Fibroblast of lung (primary cell): ENCODE measurements around the gene EID2B. TPM values are rescaled to one million over a fixed set of nuclear protein-coding genes. Genes with fewer than 3 reads are reported as not detected.
A peak's percentile ranks its signal among the peaks of the same experiment; 100 is the strongest.

Experiments
- DNase-seq, 2 donors: peaks; one replicate each; pipeline versions ENCODE4 v3.0.0 to v3.0.0-alpha.2; 2010; ENCODE audit warnings: low read depth in 2 of 2
- H2AFZ ChIP-seq: 2 replicates; pipeline ENCODE4 v1.5.1; 2012; ENCODE audit warnings: low read length, control low read depth, inconsistent platforms
- H3K27ac ChIP-seq: 2 replicates; pipeline ENCODE4 v1.5.1; 2011; ENCODE audit warnings: low read length, control low read depth; ENCODE audit not compliant: insufficient read depth
- H3K27me3 ChIP-seq: 2 replicates; pipeline ENCODE4 v1.5.1; 2011; ENCODE audit warnings: mild to moderate bottlenecking, low read length; ENCODE audit not compliant: control insufficient read depth, insufficient read depth
- H3K36me3 ChIP-seq: 2 replicates; pipeline ENCODE4 v1.5.1; 2011; ENCODE audit warnings: low read length; ENCODE audit not compliant: control insufficient read depth, insufficient read depth
- H3K4me1 ChIP-seq: 2 replicates; pipeline ENCODE4 v1.5.1; 2011; ENCODE audit warnings: low read length; ENCODE audit not compliant: control insufficient read depth, insufficient read depth; ENCODE audit errors: extremely low read depth
- H3K4me2 ChIP-seq: 2 replicates; pipeline ENCODE4 v1.5.1; 2011; ENCODE audit warnings: low read length, control low read depth; ENCODE audit not compliant: insufficient read depth; ENCODE audit errors: extremely low read depth
- H3K4me3 ChIP-seq, 4 experiments: fragments of 200-600 bp in 1 of 4; sonication (generic) in 1 of 4; replicated peaks in 1 of 4; 2 replicates each; pipeline ENCODE4 v1.5.1; 2011 to 2016; ENCODE audit warnings: low read length in 4 of 4, low read depth in 3 of 4, mild to moderate bottlenecking in 3 of 4, control low read depth in 2 of 4, inconsistent platforms in 1 of 4, mixed read lengths in 1 of 4; ENCODE audit not compliant: insufficient read depth in 1 of 4; ENCODE audit errors: control extremely low read depth in 1 of 4
- H3K79me2 ChIP-seq: 2 replicates; pipeline ENCODE4 v1.5.1; 2012; ENCODE audit warnings: mild to moderate bottlenecking, low read length, inconsistent platforms; ENCODE audit not compliant: control insufficient read depth, insufficient read depth
- H3K9ac ChIP-seq: 2 replicates; pipeline ENCODE4 v1.5.1; 2011; ENCODE audit warnings: mild to moderate bottlenecking, low read length, control low read depth; ENCODE audit not compliant: insufficient read depth
- H3K9me3 ChIP-seq: 2 replicates; pipeline ENCODE4 v1.5.1; 2012; ENCODE audit warnings: low read depth, low read length; ENCODE audit not compliant: control insufficient read depth, insufficient read depth
- H4K20me1 ChIP-seq: 2 replicates; pipeline ENCODE4 v1.5.1; 2011; ENCODE audit warnings: low read length; ENCODE audit not compliant: control insufficient read depth, insufficient read depth; ENCODE audit errors: extremely low read depth
- EZH2 ChIP-seq: IDR thresholded peaks from 2 replicates; pipeline ENCODE4 v1.5.1; 2012; ENCODE audit warnings: low read length, control low read depth, mild to moderate bottlenecking; ENCODE audit errors: missing control alignments
- polyA plus RNA-seq, 2 donors: library from polyadenylated mRNA; depleted of rRNA in 1 of 2; stranded (reverse) in 1 of 2; unstranded in 1 of 2; fragments of >200 nt; gene quantifications; 2 replicates each; pipeline ENCODE4 v1.2.1, GENCODE V29; 2011 to 2012; ENCODE audit warnings: missing spikeins in 1 of 2
- total RNA-seq: library from RNA; depleted of rRNA; stranded (reverse); fragments of >200 nt; gene quantifications from 2 replicates; pipeline ENCODE4 v1.2.1, GENCODE V29; 2014
- TF ChIP-seq, protein P1 (sequence below), 2 donors: IDR thresholded peaks in 1 of 2; conservative IDR thresholded peaks in 1 of 2; 1 replicate in 1 of 2; 2 replicates in 1 of 2; pipeline ENCODE4 v1.5.1; 2011 to 2012; ENCODE audit warnings: low read length in 2 of 2, control low read depth in 1 of 2, inconsistent platforms in 1 of 2, low read depth in 1 of 2, mild to moderate bottlenecking in 1 of 2

EID2B gene
- total and polyA plus RNA-seq, 2 donors (not counting 1 experiment from before 2014, with no cell fraction given) = 3.4 to 4.1 TPM

GRCh38 chr19:39531834-39532232, 819 bp downstream of the EID2B start:
- peaks cover 2% of the 10 kb centered on the region for H3K4me1 ChIP-seq
- no peaks in the 10 kb centered on the region for H3K27me3 ChIP-seq
- no peaks in the 10 kb centered on the region for H3K36me3 ChIP-seq
- H3K9ac ChIP-seq = peak overlapping the region; percentile 77
- no peaks in the 10 kb centered on the region for H4K20me1 ChIP-seq
- DNase-seq = no peak
- H3K4me2 ChIP-seq = peak overlapping the region; percentile 94
- peak overlapping the region; percentile 72 for H2AFZ ChIP-seq
- TF ChIP-seq EZH2 = no peak
- TF ChIP-seq, protein P1, sequence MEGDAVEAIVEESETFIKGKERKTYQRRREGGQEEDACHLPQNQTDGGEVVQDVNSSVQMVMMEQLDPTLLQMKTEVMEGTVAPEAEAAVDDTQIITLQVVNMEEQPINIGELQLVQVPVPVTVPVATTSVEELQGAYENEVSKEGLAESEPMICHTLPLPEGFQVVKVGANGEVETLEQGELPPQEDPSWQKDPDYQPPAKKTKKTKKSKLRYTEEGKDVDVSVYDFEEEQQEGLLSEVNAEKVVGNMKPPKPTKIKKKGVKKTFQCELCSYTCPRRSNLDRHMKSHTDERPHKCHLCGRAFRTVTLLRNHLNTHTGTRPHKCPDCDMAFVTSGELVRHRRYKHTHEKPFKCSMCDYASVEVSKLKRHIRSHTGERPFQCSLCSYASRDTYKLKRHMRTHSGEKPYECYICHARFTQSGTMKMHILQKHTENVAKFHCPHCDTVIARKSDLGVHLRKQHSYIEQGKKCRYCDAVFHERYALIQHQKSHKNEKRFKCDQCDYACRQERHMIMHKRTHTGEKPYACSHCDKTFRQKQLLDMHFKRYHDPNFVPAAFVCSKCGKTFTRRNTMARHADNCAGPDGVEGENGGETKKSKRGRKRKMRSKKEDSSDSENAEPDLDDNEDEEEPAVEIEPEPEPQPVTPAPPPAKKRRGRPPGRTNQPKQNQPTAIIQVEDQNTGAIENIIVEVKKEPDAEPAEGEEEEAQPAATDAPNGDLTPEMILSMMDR (conservative IDR thresholded peaks at IDR 0.05 in 1 of 2, IDR thresholded peaks at IDR 0.05 in 1 of 2; ENCODE audit: low read depth in 1 of 2, low read length in 2 of 2) = no peak
- no peaks in the 10 kb centered on the region for H3K9me3 ChIP-seq
- peak overlapping the region; percentile 85 to 95 (median 89) for H3K4me3 ChIP-seq
- peaks cover 17% of the 10 kb centered on the region for H3K79me2 ChIP-seq
- H3K27ac ChIP-seq = peak overlapping the region; percentile 77

- H4K20me1 ChIP-seq = no peaks in the 10 kb centered on the region
- H3K4me2 ChIP-seq = no peak overlapping the region
- no peaks in the 10 kb centered on the region for H3K4me1 ChIP-seq
- no peak overlapping the region for H3K27ac ChIP-seq
- no peak for TF ChIP-seq EZH2
- TF ChIP-seq, protein P1 (conservative IDR thresholded peaks at IDR 0.05 in 1 of 2, IDR thresholded peaks at IDR 0.05 in 1 of 2; ENCODE audit: low read depth in 1 of 2, low read length in 2 of 2) = no peak
- no peak overlapping the region for H3K9ac ChIP-seq
- no peaks in the 10 kb centered on the region for H3K27me3 ChIP-seq
- no peak overlapping the region for H3K4me3 ChIP-seq
- no peaks in the 10 kb centered on the region for H3K36me3 ChIP-seq
- H2AFZ ChIP-seq = no peak overlapping the region
- no peaks in the 10 kb centered on the region for H3K79me2 ChIP-seq
- H3K9me3 ChIP-seq = no peaks in the 10 kb centered on the region
- DNase-seq = no peak
These were observed 7.4 kb downstream of the EID2B start for GRCh38 chr19:39525205-39525604.

GRCh38 chr19:39524495-39524894, 8.2 kb downstream of the EID2B start:
- Histone ChIP-seq H4K20me1 (no peaks in the 10 kb centered on the region), H3K4me3 (no peak overlapping the region), H3K27ac (no peak overlapping the region), H2AFZ (no peak overlapping the region), H3K27me3 (no peaks in the 10 kb centered on the region), H3K4me2 (no peak overlapping the region), H3K4me1 (no peaks in the 10 kb centered on the region), H3K9ac (no peak overlapping the region), H3K9me3 (no peaks in the 10 kb centered on the region), H3K79me2 (no peaks in the 10 kb centered on the region), H3K36me3 (no peaks in the 10 kb centered on the region)
- DNase-seq = no peak
- TF ChIP-seq, protein P1 (conservative IDR thresholded peaks at IDR 0.05 in 1 of 2, IDR thresholded peaks at IDR 0.05 in 1 of 2; ENCODE audit: low read depth in 1 of 2, low read length in 2 of 2) = no peak
- TF ChIP-seq EZH2 = no peak
